GM12874 (cell line): Measurements from ENCODE around the gene PPFIBP2.
A peak's percentile ranks its signal among the peaks of the same experiment; 100 is the strongest.

Experiments
- CTCF ChIP-seq: IDR thresholded peaks from 2 replicates; pipeline ENCODE4 v1.5.1; 2011; ENCODE audit warnings: low read depth, mild to moderate bottlenecking, control low read depth, low read length, moderate library complexity; ENCODE audit not compliant: insufficient read depth

The PPFIBP2 gene

GRCh38 chr11:7528514-7529049, 14.8 kb downstream of the PPFIBP2 start:
- no peak for TF ChIP-seq CTCF

GRCh38 chr11:7530013-7530640, 16.3 kb downstream of the PPFIBP2 start:
- TF ChIP-seq CTCF = no peak

- TF ChIP-seq CTCF = no peak
These were observed 17.2 kb downstream of the PPFIBP2 start for GRCh38 chr11:7531011-7531410.

GRCh38 chr11:7532405-7533145, 18.8 kb downstream of the PPFIBP2 start:
- no peak for TF ChIP-seq CTCF

GRCh38 chr11:7533199-7534041, 19.6 kb downstream of the PPFIBP2 start:
- no peak for TF ChIP-seq CTCF

GRCh38 chr11:7534042-7534378, 20.2 kb downstream of the PPFIBP2 start:
- no peak for TF ChIP-seq CTCF

- peak; percentile 35; the same call in 1 of the 2 replicates for TF ChIP-seq CTCF
These were observed 22.3 kb downstream of the PPFIBP2 start for GRCh38 chr11:7536100-7536499.
